GM12865 (cell line): ENCODE results near the gene FOSB.

Source experiments
- DNase-seq: peaks from one replicate; pipeline ENCODE4 v3.0.0; 2010; ENCODE audit warnings: low read depth
- H3K4me3 ChIP-seq: 2 replicates; pipeline ENCODE4 v1.5.1; 2011; ENCODE audit warnings: mild to moderate bottlenecking, low read depth, low read length, control low read depth
- CTCF ChIP-seq: IDR thresholded peaks from 2 replicates; pipeline ENCODE4 v1.5.1; 2011; ENCODE audit warnings: low read length, control low read depth, low read depth, inconsistent platforms; ENCODE audit not compliant: insufficient read depth; ENCODE audit errors: missing control alignments

FOSB gene

DNA sequence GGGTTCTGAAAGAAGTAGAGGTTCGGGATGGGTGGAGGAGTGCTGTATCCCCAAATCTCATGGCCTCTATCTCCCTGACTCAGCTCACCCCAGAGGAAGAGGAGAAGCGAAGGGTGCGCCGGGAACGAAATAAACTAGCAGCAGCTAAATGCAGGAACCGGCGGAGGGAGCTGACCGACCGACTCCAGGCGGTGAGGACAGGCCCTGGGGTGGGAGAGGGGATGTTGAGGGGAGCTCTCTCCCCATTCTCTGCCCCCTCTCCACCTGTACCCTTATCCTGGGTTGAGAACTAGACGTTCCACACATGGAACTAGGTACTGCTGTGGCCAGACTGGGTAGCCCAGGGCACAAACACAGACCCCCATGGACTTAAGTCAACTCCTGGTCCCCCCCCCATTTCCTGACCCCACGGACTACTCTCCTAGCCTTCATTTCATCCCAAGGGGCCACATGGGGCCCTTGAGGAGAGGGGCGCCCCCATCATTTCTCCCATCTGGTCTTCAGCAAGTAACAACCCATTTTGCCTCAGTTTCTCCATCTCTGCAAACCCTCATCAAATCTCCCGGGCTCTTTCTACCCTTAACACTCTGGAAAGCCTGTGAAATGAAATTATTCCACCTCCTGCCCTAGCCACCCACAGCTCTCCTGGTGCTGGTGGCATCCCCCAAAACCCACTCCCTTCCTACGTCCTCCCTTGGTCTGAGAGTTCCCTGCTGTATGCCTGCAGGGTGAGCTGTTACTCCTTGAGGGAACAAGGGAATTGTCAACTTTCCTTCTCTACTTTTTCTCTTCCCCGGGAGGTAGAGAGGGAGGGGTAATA lies 3.5 kb downstream of the FOSB start:
- no peak overlapping the region for H3K4me3 ChIP-seq
- TF ChIP-seq CTCF = no peak
- DNase-seq = no peak

DNA sequence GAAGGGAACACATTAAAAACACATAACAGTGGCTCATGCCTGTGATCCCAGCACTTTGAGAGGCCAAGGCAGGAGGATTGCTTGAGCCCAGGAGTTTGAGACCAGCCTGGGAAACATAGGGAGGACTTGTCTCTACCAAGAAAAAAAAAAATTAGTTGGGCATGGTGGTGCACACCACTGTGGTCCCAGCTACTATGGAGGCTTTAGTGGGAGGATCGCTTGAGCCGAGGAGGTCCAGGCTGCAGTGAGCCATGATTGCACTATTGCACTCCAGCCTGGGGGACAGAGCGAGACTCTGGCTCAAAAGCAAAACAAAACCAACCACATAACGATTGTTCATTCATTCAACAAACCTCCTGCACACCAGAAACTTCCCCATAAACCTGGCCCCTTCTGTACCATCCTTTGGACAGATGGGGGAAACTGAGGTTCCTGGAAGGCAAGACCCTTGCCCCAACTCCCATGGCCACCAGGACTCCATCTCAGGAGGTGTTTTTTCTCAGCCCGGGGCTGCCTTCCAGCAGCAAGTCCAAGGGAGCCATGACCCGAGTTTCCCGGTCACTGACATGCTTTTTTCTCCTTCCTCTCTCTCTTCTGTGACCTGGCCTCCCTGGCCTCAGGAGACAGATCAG lies 4.3 kb downstream of the FOSB start:
- TF ChIP-seq CTCF = no peak
- H3K4me3 ChIP-seq = no peak overlapping the region
- DNase-seq = no peak

DNA sequence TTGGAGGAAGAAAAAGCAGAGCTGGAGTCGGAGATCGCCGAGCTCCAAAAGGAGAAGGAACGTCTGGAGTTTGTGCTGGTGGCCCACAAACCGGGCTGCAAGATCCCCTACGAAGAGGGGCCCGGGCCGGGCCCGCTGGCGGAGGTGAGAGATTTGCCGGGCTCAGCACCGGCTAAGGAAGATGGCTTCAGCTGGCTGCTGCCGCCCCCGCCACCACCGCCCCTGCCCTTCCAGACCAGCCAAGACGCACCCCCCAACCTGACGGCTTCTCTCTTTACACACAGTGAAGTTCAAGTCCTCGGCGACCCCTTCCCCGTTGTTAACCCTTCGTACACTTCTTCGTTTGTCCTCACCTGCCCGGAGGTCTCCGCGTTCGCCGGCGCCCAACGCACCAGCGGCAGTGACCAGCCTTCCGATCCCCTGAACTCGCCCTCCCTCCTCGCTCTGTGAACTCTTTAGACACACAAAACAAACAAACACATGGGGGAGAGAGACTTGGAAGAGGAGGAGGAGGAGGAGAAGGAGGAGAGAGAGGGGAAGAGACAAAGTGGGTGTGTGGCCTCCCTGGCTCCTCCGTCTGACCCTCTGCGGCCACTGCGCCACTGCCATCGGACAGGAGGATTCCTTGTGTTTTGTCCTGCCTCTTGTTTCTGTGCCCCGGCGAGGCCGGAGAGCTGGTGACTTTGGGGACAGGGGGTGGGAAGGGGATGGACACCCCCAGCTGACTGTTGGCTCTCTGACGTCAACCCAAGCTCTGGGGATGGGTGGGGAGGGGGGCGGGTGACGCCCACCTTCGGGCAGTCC lies 5.0 kb downstream of the FOSB start:
- no peak for DNase-seq

DNA sequence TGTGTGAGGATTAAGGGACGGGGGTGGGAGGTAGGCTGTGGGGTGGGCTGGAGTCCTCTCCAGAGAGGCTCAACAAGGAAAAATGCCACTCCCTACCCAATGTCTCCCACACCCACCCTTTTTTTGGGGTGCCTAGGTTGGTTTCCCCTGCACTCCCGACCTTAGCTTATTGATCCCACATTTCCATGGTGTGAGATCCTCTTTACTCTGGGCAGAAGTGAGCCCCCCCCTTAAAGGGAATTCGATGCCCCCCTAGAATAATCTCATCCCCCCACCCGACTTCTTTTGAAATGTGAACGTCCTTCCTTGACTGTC lies 5.5 kb downstream of the FOSB start:
- TF ChIP-seq CTCF = no peak

More for the DNA sequence above, 5.0 kb downstream of the FOSB start:
- no peak for TF ChIP-seq CTCF
- H3K4me3 ChIP-seq = no peak overlapping the region

DNA sequence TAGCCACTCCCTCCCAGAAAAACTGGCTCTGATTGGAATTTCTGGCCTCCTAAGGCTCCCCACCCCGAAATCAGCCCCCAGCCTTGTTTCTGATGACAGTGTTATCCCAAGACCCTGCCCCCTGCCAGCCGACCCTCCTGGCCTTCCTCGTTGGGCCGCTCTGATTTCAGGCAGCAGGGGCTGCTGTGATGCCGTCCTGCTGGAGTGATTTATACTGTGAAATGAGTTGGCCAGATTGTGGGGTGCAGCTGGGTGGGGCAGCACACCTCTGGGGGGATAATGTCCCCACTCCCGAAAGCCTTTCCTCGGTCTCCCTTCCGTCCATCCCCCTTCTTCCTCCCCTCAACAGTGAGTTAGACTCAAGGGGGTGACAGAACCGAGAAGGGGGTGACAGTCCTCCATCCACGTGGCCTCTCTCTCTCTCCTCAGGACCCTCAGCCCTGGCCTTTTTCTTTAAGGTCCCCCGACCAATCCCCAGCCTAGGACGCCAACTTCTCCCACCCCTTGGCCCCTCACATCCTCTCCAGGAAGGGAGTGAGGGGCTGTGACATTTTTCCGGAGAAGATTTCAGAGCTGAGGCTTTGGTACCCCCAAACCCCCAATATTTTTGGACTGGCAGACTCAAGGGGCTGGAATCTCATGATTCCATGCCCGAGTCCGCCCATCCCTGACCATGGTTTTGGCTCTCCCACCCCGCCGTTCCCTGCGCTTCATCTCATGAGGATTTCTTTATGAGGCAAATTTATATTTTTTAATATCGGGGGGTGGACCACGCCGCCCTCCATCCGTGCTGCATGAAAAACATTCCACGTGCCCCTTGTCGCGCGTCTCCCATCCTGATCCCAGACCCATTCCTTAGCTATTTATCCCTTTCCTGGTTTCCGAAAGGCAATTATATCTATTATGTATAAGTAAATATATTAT lies 6.1 kb downstream of the FOSB start:
- no peak for DNase-seq
- H3K4me3 ChIP-seq = no peak overlapping the region
- TF ChIP-seq CTCF = no peak

More for the DNA sequence above, 5.5 kb downstream of the FOSB start:
- H3K4me3 ChIP-seq = no peak overlapping the region
- DNase-seq = no peak
